Mesenchymal stem cell (in vitro differentiated cells and primary cell): ENCODE measurements around the gene ATRAID.
A peak's percentile ranks its signal among the peaks of the same experiment; 100 is the strongest.

ENCODE experiments used
- DNase-seq: peaks from one replicate; pipeline ENCODE4 v3.0.0-alpha.2; 2013
- H2AFZ ChIP-seq: one replicate; pipeline ENCODE4 v1.6.1; 2013; ENCODE audit warnings: low read depth, mild to moderate bottlenecking, control low read depth, inconsistent platforms, low read length, moderate library complexity
- H2AK5ac ChIP-seq: 2 replicates; pipeline ENCODE4 v1.6.1; 2013; ENCODE audit warnings: low read length, moderate library complexity, mild to moderate bottlenecking, inconsistent platforms; ENCODE audit not compliant: severe bottlenecking
- H2BK120ac ChIP-seq: one replicate; pipeline ENCODE4 v1.6.1; 2013; ENCODE audit warnings: low read depth, mild to moderate bottlenecking, inconsistent platforms, low read length, moderate library complexity
- H2BK12ac ChIP-seq, 2 experiments: one replicate each; pipeline ENCODE4 v1.6.1; 2013; ENCODE audit warnings: inconsistent platforms in 2 of 2, low read length in 2 of 2, mild to moderate bottlenecking in 2 of 2, moderate library complexity in 2 of 2, control low read depth in 1 of 2
- H2BK15ac ChIP-seq: one replicate; pipeline ENCODE4 v1.6.1; 2013; ENCODE audit warnings: mild to moderate bottlenecking, low read depth, inconsistent platforms; ENCODE audit not compliant: poor library complexity, severe bottlenecking
- H2BK5ac ChIP-seq: 2 replicates; pipeline ENCODE4 v1.6.1; 2013; ENCODE audit warnings: low read depth, mild to moderate bottlenecking, low read length, control low read depth, inconsistent platforms; ENCODE audit not compliant: poor library complexity, severe bottlenecking
- H3K14ac ChIP-seq, 2 experiments: one replicate each; pipeline ENCODE4 v1.6.1; 2013; ENCODE audit warnings: inconsistent platforms in 2 of 2, low read length in 2 of 2, control low read depth in 1 of 2, mild to moderate bottlenecking in 1 of 2, moderate library complexity in 1 of 2
- H3K18ac ChIP-seq, 2 experiments: one replicate each; pipeline ENCODE4 v1.6.1; 2013; ENCODE audit warnings: inconsistent platforms in 2 of 2, low read length in 2 of 2, control low read depth in 1 of 2, low read depth in 1 of 2, mild to moderate bottlenecking in 1 of 2
- H3K23ac ChIP-seq, 2 experiments: one replicate each; pipeline ENCODE4 v1.6.1; 2013; ENCODE audit warnings: inconsistent platforms in 2 of 2, low read length in 2 of 2, mild to moderate bottlenecking in 2 of 2, moderate library complexity in 2 of 2, control low read depth in 1 of 2
- H3K27ac ChIP-seq: 2 replicates; pipeline ENCODE4 v1.5.1; 2013; ENCODE audit warnings: mild to moderate bottlenecking, moderate library complexity, low read length, control low read depth, inconsistent platforms; ENCODE audit not compliant: poor library complexity, severe bottlenecking
- H3K27me3 ChIP-seq, 2 experiments: 2 replicates each; pipeline versions ENCODE4 v1.6.1 to v1.7.0; 2013; ENCODE audit warnings: low read length in 2 of 2, mild to moderate bottlenecking in 2 of 2, moderate library complexity in 2 of 2, control low read depth in 1 of 2, inconsistent platforms in 1 of 2; ENCODE audit not compliant: control insufficient read depth in 1 of 2, insufficient read depth in 1 of 2
- H3K36me3 ChIP-seq, 2 experiments: 2 replicates each; pipeline versions ENCODE4 v1.6.1 to v1.7.0; 2013; ENCODE audit warnings: low read length in 2 of 2, control low read depth in 1 of 2, inconsistent platforms in 1 of 2, low read depth in 1 of 2, mild to moderate bottlenecking in 1 of 2; ENCODE audit not compliant: insufficient read depth in 2 of 2, control insufficient read depth in 1 of 2
- H3K4ac ChIP-seq, 2 experiments: one replicate each; pipeline ENCODE4 v1.6.1; 2013; ENCODE audit warnings: inconsistent platforms in 2 of 2, low read length in 2 of 2, mild to moderate bottlenecking in 2 of 2, moderate library complexity in 2 of 2, control low read depth in 1 of 2, low read depth in 1 of 2
- H3K4me1 ChIP-seq: 2 replicates; pipeline ENCODE4 v1.6.1; 2013; ENCODE audit warnings: low read depth, low read length, control low read depth; ENCODE audit not compliant: control insufficient read depth, insufficient read depth
- H3K4me2 ChIP-seq: 2 replicates; pipeline ENCODE4 v1.6.1; 2013; ENCODE audit warnings: low read length, mild to moderate bottlenecking, inconsistent platforms; ENCODE audit not compliant: poor library complexity, severe bottlenecking
- H3K4me3 ChIP-seq, 2 experiments: 2 replicates each; pipeline versions ENCODE4 v1.5.1 to v1.7.0; 2013; ENCODE audit warnings: low read length in 2 of 2, mild to moderate bottlenecking in 2 of 2, control low read depth in 1 of 2, low read depth in 1 of 2; ENCODE audit not compliant: insufficient read depth in 1 of 2
- H3K79me1 ChIP-seq: replicated peaks from 2 replicates; pipeline ENCODE4 v1.6.1; 2013; ENCODE audit warnings: mild to moderate bottlenecking, control low read depth, low read length, inconsistent platforms; ENCODE audit not compliant: poor library complexity, severe bottlenecking
- H3K9ac ChIP-seq: 2 replicates; pipeline ENCODE4 v1.7.0; 2013; ENCODE audit warnings: mild to moderate bottlenecking, low read length, moderate library complexity
- H3K9me3 ChIP-seq: 2 replicates; pipeline ENCODE4 v1.7.0; 2013; ENCODE audit warnings: mild to moderate bottlenecking, low read length; ENCODE audit not compliant: control insufficient read depth
- H4K8ac ChIP-seq: one replicate; pipeline ENCODE4 v1.6.1; 2013; ENCODE audit warnings: inconsistent platforms, mild to moderate bottlenecking, low read length, moderate library complexity
- H4K91ac ChIP-seq: one replicate; pipeline ENCODE4 v1.6.1; 2013; ENCODE audit warnings: mild to moderate bottlenecking, low read length, inconsistent platforms
- WGBS: methylation state at CpG from one replicate; pipeline ENCODE4 v1.1.7; 2013; ENCODE audit warnings: mixed read lengths; 5-methylcytosine and 5-hydroxymethylcytosine counted together

The ATRAID gene

GRCh38 chr2:27182346-27182745, 29.5 kb upstream of the ATRAID start:
- H3K36me3 ChIP-seq, result no peaks in the 10 kb centered on the region
- no peak overlapping the region for H4K8ac ChIP-seq
- no peak overlapping the region for H2AFZ ChIP-seq
- no peak overlapping the region for H3K18ac ChIP-seq
- H3K4me2 ChIP-seq, result no peak overlapping the region
- no peaks in the 10 kb centered on the region for H3K79me1 ChIP-seq
- H2BK15ac ChIP-seq, result no peak overlapping the region
- no peak overlapping the region for H3K14ac ChIP-seq
- H2BK120ac ChIP-seq, result no peak overlapping the region
- no peak overlapping the region for H4K91ac ChIP-seq
- H2BK12ac ChIP-seq, result no peak overlapping the region
- no peak overlapping the region for H3K27ac ChIP-seq
- H3K9ac ChIP-seq, result peak overlapping the region; percentile 75
- H3K4me3 ChIP-seq, result peak overlapping the region in 1 of 2 experiments; percentile 5
- H2BK5ac ChIP-seq, result no peak overlapping the region
- WGBS, result 59% methylated on average over 4 of the region's 4 CpGs
- H2AK5ac ChIP-seq, result no peak overlapping the region
- peaks cover 0 to 52% of the 10 kb centered on the region in 2 experiments for H3K27me3 ChIP-seq
- DNase-seq, result peak; percentile 24
- H3K23ac ChIP-seq, result no peak overlapping the region
- H3K9me3 ChIP-seq, result no peaks in the 10 kb centered on the region
- H3K4me1 ChIP-seq, result peaks cover under 1% of the 10 kb centered on the region
- H3K4ac ChIP-seq, result no peak overlapping the region

GRCh38 chr2:27184115-27184514, 27.7 kb upstream of the ATRAID start:
- Histone ChIP-seq H3K27me3 (peaks cover 0 to 41% of the 10 kb centered on the region in 2 experiments), H2AFZ (no peak overlapping the region), H3K4me2 (no peak overlapping the region), H3K36me3 (no peaks in the 10 kb centered on the region), H3K14ac (no peak overlapping the region), H4K8ac (peak overlapping the region; percentile 67), H3K79me1 (no peaks in the 10 kb centered on the region), H3K4ac (peak overlapping the region in 1 of 2 experiments; percentile 5), H2BK12ac (no peak overlapping the region), H2BK15ac (no peak overlapping the region), H3K4me1 (no peaks in the 10 kb centered on the region), H2AK5ac (no peak overlapping the region), H3K4me3 (no peak overlapping the region), H3K27ac (no peak overlapping the region), H3K9me3 (no peaks in the 10 kb centered on the region), H3K23ac (no peak overlapping the region), H4K91ac (no peak overlapping the region), H2BK5ac (no peak overlapping the region), H3K18ac (no peak overlapping the region), H2BK120ac (no peak overlapping the region), H3K9ac (peak overlapping the region; percentile 56)
- 94% methylated on average over 4 of the region's 4 CpGs for WGBS
- DNase-seq, result peak; percentile 59

GRCh38 chr2:27185331-27186026, 26.4 kb upstream of the ATRAID start:
- H3K18ac ChIP-seq, result peak overlapping the region in 1 of 2 experiments; percentile 70
- H3K27me3 ChIP-seq, result peaks cover 0 to 38% of the 10 kb centered on the region in 2 experiments
- no peak overlapping the region for H3K4ac ChIP-seq
- peak; percentile 85 for DNase-seq
- H2BK5ac ChIP-seq, result no peak overlapping the region
- H3K9ac ChIP-seq, result peak overlapping the region; percentile 80
- H3K36me3 ChIP-seq, result no peaks in the 10 kb centered on the region
- WGBS, result 63% methylated on average over 6 of the region's 6 CpGs
- no peak overlapping the region for H3K4me2 ChIP-seq
- H2BK120ac ChIP-seq, result no peak overlapping the region
- peak overlapping the region in 1 of 2 experiments; percentile 72 for H2BK12ac ChIP-seq
- no peaks in the 10 kb centered on the region for H3K9me3 ChIP-seq
- peak overlapping the region; percentile 77 for H2AFZ ChIP-seq
- H3K14ac ChIP-seq, result no peak overlapping the region
- no peak overlapping the region for H4K91ac ChIP-seq
- H3K4me3 ChIP-seq, result peak overlapping the region in 1 of 2 experiments; percentile 23
- H3K27ac ChIP-seq, result no peak overlapping the region
- H3K4me1 ChIP-seq, result no peaks in the 10 kb centered on the region
- H2AK5ac ChIP-seq, result no peak overlapping the region
- H4K8ac ChIP-seq, result no peak overlapping the region
- H3K79me1 ChIP-seq, result no peaks in the 10 kb centered on the region
- H3K23ac ChIP-seq, result no peak overlapping the region
- H2BK15ac ChIP-seq, result no peak overlapping the region

- no peaks in the 10 kb centered on the region for H3K4me1 ChIP-seq
- WGBS, result 77% methylated on average over 6 of the region's 6 CpGs
- H3K9me3 ChIP-seq, result no peaks in the 10 kb centered on the region
- H3K23ac ChIP-seq, result no peak overlapping the region
- no peak overlapping the region for H2BK15ac ChIP-seq
- H3K4ac ChIP-seq, result no peak overlapping the region
- H3K4me3 ChIP-seq, result no peak overlapping the region
- H2AK5ac ChIP-seq, result no peak overlapping the region
- H2BK12ac ChIP-seq, result no peak overlapping the region
- no peak overlapping the region for H2BK120ac ChIP-seq
- H3K14ac ChIP-seq, result no peak overlapping the region
- H3K27me3 ChIP-seq, result peaks cover 0 to 26% of the 10 kb centered on the region in 2 experiments
- H3K4me2 ChIP-seq, result no peak overlapping the region
- no peak for DNase-seq
- no peak overlapping the region for H2BK5ac ChIP-seq
- no peak overlapping the region for H4K8ac ChIP-seq
- no peak overlapping the region for H3K27ac ChIP-seq
- no peaks in the 10 kb centered on the region for H3K79me1 ChIP-seq
- H3K18ac ChIP-seq, result no peak overlapping the region
- H2AFZ ChIP-seq, result no peak overlapping the region
- H3K36me3 ChIP-seq, result no peaks in the 10 kb centered on the region
- H3K9ac ChIP-seq, result no peak overlapping the region
- no peak overlapping the region for H4K91ac ChIP-seq
Observed at GRCh38 chr2:27186613-27187345, 25.1 kb upstream of the ATRAID start.
